Measurements from ENCODE around the gene ABHD15.

- TF ChIP-seq GATA3 (IDR thresholded peaks at IDR 0.05; ENCODE audit: low read depth, low read length) (no peak), GATA2 (IDR thresholded peaks at IDR 0.05; ENCODE audit: low read depth, low read length) (no peak)
These were observed 44.7 kb upstream of the ABHD15 start for GRCh38 chr17:29611351-29612093.
